ENCODE measurements around the gene ELMOD1. TPM values are rescaled to one million over a fixed set of nuclear protein-coding genes. Genes with fewer than 3 reads are reported as not detected.

Gene ELMOD1
- total RNA-seq, 4 donors from 2014 or later = not detected

DNA sequence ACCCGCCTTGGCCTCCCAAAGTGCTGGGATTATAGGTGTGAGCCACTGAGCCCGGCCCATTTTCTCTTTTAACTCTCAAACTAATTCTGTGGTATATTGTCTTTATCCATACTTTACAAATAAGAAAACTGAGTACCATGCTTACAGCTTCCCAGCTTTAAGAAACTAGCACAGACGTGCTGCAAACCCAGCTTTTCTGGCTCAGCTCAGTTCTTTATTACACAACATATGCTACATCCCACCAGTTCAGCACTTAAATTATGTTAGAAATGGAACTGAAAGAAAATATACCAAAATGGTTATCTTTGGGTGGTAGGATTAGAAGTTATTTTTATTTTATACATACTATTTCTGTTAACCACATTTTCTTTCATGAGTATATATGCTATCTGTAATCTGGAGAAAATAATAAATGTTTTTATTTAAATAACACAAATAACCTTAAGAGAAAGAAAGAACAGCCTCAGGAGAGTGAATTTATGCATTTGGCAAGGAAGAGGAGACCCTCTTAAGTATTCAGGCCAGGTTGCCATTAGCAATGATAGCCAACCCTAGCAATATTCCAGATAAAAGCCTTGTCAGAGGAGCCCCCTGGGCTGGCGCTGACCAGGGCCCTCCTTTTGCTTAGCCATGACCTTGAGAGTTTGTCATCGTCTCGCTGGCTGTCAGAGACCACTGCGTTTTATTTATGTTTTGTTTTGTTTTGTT, 87.1 kb downstream of the ELMOD1 start:
- Histone ChIP-seq H3K9me3 (no peaks in the 10 kb centered on the region), H3K27me3 (no peaks in the 10 kb centered on the region), H3K4me3 (replicated peaks in 1 of 3) (no peak overlapping the region), H3K36me3 (no peaks in the 10 kb centered on the region), H3K27ac (no peak overlapping the region), H3K4me1 (no peaks in the 10 kb centered on the region)
- WGBS, 2 donors = 86 to 90% methylated on average over 7 of the region's 7 CpGs
- DNase-seq = no peak
- intact Hi-C loops (cut with DNase I) = no loop called here
- TF ChIP-seq, protein P1, sequence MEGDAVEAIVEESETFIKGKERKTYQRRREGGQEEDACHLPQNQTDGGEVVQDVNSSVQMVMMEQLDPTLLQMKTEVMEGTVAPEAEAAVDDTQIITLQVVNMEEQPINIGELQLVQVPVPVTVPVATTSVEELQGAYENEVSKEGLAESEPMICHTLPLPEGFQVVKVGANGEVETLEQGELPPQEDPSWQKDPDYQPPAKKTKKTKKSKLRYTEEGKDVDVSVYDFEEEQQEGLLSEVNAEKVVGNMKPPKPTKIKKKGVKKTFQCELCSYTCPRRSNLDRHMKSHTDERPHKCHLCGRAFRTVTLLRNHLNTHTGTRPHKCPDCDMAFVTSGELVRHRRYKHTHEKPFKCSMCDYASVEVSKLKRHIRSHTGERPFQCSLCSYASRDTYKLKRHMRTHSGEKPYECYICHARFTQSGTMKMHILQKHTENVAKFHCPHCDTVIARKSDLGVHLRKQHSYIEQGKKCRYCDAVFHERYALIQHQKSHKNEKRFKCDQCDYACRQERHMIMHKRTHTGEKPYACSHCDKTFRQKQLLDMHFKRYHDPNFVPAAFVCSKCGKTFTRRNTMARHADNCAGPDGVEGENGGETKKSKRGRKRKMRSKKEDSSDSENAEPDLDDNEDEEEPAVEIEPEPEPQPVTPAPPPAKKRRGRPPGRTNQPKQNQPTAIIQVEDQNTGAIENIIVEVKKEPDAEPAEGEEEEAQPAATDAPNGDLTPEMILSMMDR (IDR thresholded peaks at IDR 0.05) = no peak
- TF ChIP-seq POLR2A (IDR thresholded peaks at IDR 0.05) = no peak

DNA sequence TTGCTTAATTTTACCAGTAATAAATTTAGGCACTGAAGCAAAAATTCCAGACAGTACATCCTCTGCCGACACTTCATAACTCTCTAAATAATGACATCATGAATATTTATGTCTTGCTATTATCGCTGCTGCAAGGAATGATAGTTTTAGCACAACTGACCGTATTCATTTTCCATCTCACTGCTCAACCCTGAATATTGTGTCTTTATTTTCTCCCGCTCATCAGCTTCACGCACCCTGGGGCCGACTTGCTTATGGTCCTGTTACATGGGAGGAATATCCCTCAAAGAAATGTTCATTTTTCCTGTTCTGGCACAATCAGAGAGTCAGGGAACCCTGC, 87.7 kb downstream of the ELMOD1 start:
- no peaks in the 10 kb centered on the region for H3K9me3 ChIP-seq
- 74 to 78% methylated on average over 6 of the region's 6 CpGs for WGBS, 2 donors
- intact Hi-C loops (cut with DNase I) = no loop called here

DNA sequence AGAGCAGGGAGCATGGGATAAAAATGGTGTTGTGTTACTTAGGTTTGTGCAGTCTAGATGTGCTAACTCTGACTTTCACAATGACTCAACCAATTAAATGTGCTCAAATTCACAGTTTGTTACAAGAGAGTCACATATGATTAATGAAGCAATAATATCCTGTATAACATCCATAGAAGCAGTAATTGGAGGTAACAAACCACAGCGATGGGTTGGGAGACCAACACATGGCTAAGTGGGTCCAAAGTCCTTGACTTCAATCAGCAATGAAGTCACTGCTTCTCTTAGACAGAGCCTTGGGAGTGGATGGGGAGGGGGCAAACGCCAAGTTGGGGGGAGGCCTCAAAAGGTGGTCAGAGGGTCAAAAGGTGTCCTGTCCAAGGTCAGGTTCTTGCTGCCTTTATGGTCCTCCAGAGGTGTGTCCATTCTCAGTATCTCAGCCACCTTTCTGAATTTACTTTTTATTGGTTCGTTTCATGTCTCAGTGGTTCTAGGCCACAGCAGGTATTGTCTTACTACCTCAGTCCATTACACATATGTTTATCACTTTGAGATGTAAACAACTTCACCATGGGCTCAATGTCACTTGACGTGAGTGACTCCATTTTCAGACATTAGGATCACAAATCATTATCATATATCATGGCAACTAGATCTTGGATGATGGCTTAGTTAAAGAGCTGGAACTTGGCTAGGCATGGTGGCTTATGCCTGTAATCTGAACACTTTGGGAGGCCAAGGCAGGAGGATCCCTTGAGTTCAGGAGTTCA, 88.5 kb downstream of the ELMOD1 start:
- no peak for TF ChIP-seq POLR2A (IDR thresholded peaks at IDR 0.05)
- TF ChIP-seq, protein P1 (IDR thresholded peaks at IDR 0.05) = no peak
- Histone ChIP-seq H3K4me3 (replicated peaks in 1 of 3) (no peak overlapping the region), H3K9me3 (no peaks in the 10 kb centered on the region), H3K27ac (no peak overlapping the region), H3K36me3 (no peaks in the 10 kb centered on the region), H3K4me1 (no peaks in the 10 kb centered on the region), H3K27me3 (no peaks in the 10 kb centered on the region)
- intact Hi-C loops (cut with DNase I) = no loop called here
- no peak for DNase-seq
- 82 to 85% methylated on average over 4 of the region's 4 CpGs for WGBS, 2 donors

More for the DNA sequence above, 87.7 kb downstream of the ELMOD1 start:
- no peaks in the 10 kb centered on the region for H3K36me3 ChIP-seq
- TF ChIP-seq, protein P1 (IDR thresholded peaks at IDR 0.05) = no peak
- no peak for TF ChIP-seq POLR2A (IDR thresholded peaks at IDR 0.05)
- no peaks in the 10 kb centered on the region for H3K27me3 ChIP-seq
- no peak overlapping the region for H3K27ac ChIP-seq
- no peak overlapping the region for H3K4me3 ChIP-seq (replicated peaks in 1 of 3)
- no peak for DNase-seq
- H3K4me1 ChIP-seq = no peaks in the 10 kb centered on the region

DNA sequence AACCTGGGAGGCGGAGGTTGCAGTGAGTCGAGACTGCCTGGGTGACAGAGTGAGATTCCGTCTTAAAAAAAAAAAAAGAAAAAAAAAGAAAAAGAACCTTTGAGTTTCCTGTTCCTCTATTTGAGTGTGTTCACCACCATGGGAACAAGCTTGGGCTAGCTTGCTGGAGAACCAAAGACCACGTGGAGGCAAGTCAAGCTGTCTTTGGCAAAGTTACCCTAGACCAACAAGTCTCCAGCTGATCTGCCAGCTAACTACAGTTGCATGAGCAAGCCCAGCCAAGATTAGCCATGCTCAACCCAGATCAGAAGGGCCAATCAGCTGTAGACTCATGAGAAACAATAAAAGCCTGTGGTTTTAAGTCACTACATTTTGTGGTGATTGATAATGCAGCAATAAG, 91.2 kb downstream of the ELMOD1 start:
- 87% methylated on average over 4 of the region's 4 CpGs for WGBS, 2 donors

More for the DNA sequence above, 91.2 kb downstream of the ELMOD1 start:
- no peak for DNase-seq
- no peaks in the 10 kb centered on the region for H3K4me1 ChIP-seq
- H3K36me3 ChIP-seq = no peaks in the 10 kb centered on the region
- TF ChIP-seq POLR2A (IDR thresholded peaks at IDR 0.05) = no peak
- TF ChIP-seq, protein P1 (IDR thresholded peaks at IDR 0.05) = no peak
- intact Hi-C loops (cut with DNase I) = no loop called here
- no peaks in the 10 kb centered on the region for H3K9me3 ChIP-seq
- H3K27ac ChIP-seq = no peak overlapping the region
- no peak overlapping the region for H3K4me3 ChIP-seq (replicated peaks in 1 of 3)
- no peaks in the 10 kb centered on the region for H3K27me3 ChIP-seq

All from thyroid gland (tissue), 4 donors.